HUES48 (cell line): ENCODE results near the gene HABP4.
A peak's percentile ranks its signal among the peaks of the same experiment; 100 is the strongest.

Experiments
- H3K27ac ChIP-seq: one replicate; pipeline ENCODE4 v1.7.0; 2013; ENCODE audit warnings: low read depth, low read length, inconsistent platforms
- H3K27me3 ChIP-seq: 2 replicates; pipeline ENCODE4 v1.6.1; 2013; ENCODE audit warnings: mild to moderate bottlenecking, low read length; ENCODE audit not compliant: control insufficient read depth, insufficient read depth
- H3K36me3 ChIP-seq: 2 replicates; pipeline ENCODE4 v1.6.1; 2013; ENCODE audit warnings: low read length; ENCODE audit not compliant: control insufficient read depth, insufficient read depth
- H3K4me1 ChIP-seq: 2 replicates; pipeline ENCODE4 v1.6.1; 2013; ENCODE audit warnings: mild to moderate bottlenecking, low read length; ENCODE audit not compliant: control insufficient read depth, insufficient read depth
- H3K4me3 ChIP-seq: 2 replicates; pipeline ENCODE4 v1.5.1; 2013; ENCODE audit warnings: mild to moderate bottlenecking, low read depth, low read length
- H3K9ac ChIP-seq: 2 replicates; pipeline ENCODE4 v1.6.1; 2013; ENCODE audit warnings: mild to moderate bottlenecking, low read depth, low read length, moderate library complexity
- H3K9me3 ChIP-seq: 2 replicates; pipeline ENCODE4 v1.6.1; 2013; ENCODE audit warnings: low read length; ENCODE audit not compliant: control insufficient read depth, insufficient read depth

The HABP4 gene

DNA sequence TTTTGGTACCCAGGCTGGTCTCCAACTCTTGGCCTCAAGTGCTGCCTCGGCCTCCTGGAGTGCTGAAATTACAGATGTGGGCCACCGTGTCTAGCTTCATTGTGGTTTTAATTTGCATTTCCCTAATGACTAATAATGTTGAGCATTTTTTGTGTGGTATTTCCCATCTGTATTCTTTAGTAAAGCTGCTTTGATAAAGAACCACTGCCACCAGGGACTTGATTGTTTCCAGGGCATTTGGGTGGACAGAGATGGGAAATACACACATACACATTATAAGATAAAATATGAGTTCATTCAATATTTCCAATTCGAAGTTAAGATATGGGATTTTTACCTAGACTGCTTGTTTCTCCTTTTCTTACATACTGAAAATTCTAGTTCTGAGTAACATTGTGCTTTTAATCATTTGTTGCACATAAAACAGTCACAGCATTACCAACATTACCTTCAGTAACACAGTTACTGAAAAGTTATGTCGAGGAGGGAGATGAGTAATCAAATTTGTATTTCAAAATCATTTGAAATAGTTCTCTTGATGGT is 28.9 kb downstream of the HABP4 start:
- no peak overlapping the region for H3K27ac ChIP-seq
- no peaks in the 10 kb centered on the region for H3K27me3 ChIP-seq
- H3K4me1 ChIP-seq, result no peaks in the 10 kb centered on the region
- H3K9me3 ChIP-seq, result no peaks in the 10 kb centered on the region
- H3K9ac ChIP-seq, result no peak overlapping the region
- H3K4me3 ChIP-seq, result no peak overlapping the region
- peaks cover 17% of the 10 kb centered on the region for H3K36me3 ChIP-seq

DNA sequence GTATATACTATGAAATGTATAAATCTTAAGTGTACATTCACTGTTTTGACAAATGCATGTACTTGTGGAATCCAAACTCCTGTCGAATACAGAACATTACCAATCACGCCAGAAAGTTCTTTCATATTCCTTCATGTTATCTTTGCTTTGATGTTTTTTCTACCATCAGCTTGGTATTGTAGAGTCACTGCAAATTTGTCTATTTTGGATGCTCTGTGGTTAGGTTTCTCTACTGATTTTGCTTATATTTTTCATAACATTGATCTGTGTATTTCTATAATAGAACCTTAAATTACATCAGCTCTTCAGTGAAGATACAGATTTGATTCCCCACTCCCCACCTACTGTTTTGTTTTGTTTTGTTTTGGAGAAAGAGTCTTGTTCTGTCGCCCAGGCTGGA is 30.8 kb downstream of the HABP4 start:
- Histone ChIP-seq H3K9me3 (no peaks in the 10 kb centered on the region), H3K9ac (no peak overlapping the region), H3K27ac (no peak overlapping the region), H3K4me1 (no peaks in the 10 kb centered on the region), H3K4me3 (no peak overlapping the region), H3K36me3 (peaks cover 17% of the 10 kb centered on the region; the same call in 1 of the 2 replicates), H3K27me3 (no peaks in the 10 kb centered on the region)

GRCh38 chr9:96482476-96482875 is 32.5 kb downstream of the HABP4 start:
- no peak overlapping the region for H3K4me3 ChIP-seq
- H3K27me3 ChIP-seq, result no peaks in the 10 kb centered on the region
- H3K4me1 ChIP-seq, result no peaks in the 10 kb centered on the region
- H3K36me3 ChIP-seq, result peaks cover 20% of the 10 kb centered on the region
- no peak overlapping the region for H3K27ac ChIP-seq
- no peak overlapping the region for H3K9ac ChIP-seq
- H3K9me3 ChIP-seq, result no peaks in the 10 kb centered on the region

DNA sequence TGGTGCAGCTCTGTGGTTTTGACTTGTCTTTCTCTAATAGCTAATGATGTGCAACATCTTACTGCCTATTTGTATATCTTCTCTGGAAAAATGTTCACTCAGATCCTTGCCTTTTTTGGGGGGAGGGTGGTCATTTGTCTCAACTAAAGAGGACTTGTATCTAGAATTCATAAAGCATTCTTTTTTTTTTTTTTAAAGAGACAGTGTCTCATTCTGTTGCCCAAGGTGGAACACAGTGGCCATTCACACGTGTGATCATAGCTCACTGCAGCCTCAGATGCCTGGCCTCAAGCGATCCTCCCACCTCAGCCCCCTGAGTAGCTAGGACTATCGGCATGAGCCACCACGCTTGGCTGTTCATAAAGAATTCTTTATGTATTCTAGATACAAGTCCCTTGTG is 33.2 kb downstream of the HABP4 start:
- no peak overlapping the region for H3K27ac ChIP-seq
- H3K9ac ChIP-seq, result no peak overlapping the region
- H3K9me3 ChIP-seq, result no peaks in the 10 kb centered on the region
- H3K36me3 ChIP-seq, result peaks cover 24% of the 10 kb centered on the region
- H3K4me3 ChIP-seq, result no peak overlapping the region
- H3K4me1 ChIP-seq, result no peaks in the 10 kb centered on the region
- no peaks in the 10 kb centered on the region for H3K27me3 ChIP-seq

DNA sequence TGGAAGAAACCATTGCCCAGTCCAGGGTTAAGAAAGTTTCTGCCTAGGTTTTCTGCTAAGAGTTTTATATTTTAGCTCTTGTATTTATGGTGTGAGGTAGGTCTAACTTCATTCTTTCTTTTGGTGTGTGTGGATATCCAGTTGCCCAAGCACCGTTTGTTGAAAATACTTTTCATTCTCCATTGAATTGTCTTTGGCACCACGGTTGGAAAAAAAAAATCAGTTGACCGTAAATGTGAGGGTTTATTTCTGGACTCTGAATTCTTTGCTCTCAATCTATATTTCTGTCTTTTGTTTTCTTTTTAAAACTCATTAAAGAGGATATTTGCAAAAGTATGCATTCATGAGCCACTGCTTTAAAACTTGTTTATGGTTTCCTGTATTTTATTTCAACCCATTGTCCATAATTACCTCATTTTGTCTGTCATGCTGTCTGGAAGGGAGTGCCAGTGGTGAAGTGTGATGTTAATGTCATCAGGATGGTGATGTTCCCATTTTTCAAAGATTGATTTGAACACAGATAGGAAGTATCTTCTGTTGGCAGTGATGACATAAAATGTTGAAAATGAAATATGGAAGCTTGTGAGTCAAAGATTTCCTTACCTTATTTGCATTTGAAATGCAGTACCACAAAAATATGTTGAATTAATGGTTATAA is 33.9 kb downstream of the HABP4 start:
- Histone ChIP-seq H3K27me3 (no peaks in the 10 kb centered on the region), H3K4me1 (no peaks in the 10 kb centered on the region), H3K9ac (no peak overlapping the region), H3K36me3 (peaks cover 31% of the 10 kb centered on the region), H3K27ac (no peak overlapping the region), H3K4me3 (no peak overlapping the region), H3K9me3 (no peaks in the 10 kb centered on the region)

DNA sequence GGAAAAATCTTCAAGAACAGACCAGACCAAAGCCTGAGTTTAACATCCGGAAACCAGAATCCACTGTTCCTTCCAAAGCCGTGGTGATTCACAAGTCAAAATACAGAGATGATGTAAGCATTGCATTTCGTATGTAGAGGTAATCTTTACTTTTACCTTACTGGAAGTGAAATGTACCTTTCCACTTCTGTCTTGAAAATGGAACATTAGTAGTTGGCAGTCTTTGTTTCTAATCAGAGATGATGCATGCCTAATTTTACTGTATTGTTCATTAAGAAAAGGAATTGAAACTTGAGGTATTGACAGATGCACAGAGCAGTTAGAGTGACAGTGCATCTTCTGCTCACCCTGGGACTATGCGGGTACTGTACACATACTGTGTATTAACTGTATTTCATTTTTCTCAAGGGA is 34.6 kb downstream of the HABP4 start:
- H3K4me3 ChIP-seq, result no peak overlapping the region
- no peak overlapping the region for H3K27ac ChIP-seq
- H3K9me3 ChIP-seq, result no peaks in the 10 kb centered on the region
- peaks cover 34% of the 10 kb centered on the region for H3K36me3 ChIP-seq
- H3K9ac ChIP-seq, result no peak overlapping the region
- no peaks in the 10 kb centered on the region for H3K4me1 ChIP-seq
- no peaks in the 10 kb centered on the region for H3K27me3 ChIP-seq

- Histone ChIP-seq H3K9ac (no peak overlapping the region), H3K4me1 (no peaks in the 10 kb centered on the region), H3K4me3 (no peak overlapping the region), H3K9me3 (no peaks in the 10 kb centered on the region), H3K27me3 (no peaks in the 10 kb centered on the region), H3K27ac (no peak overlapping the region), H3K36me3 (peaks cover 41% of the 10 kb centered on the region)
These were observed 35.3 kb downstream of the HABP4 start for GRCh38 chr9:96485280-96485679.

- no peaks in the 10 kb centered on the region for H3K27me3 ChIP-seq
- 0 out of 2 replicates have a peak overlapping the region, but pooled peaks have one; percentile 21 for H3K9ac ChIP-seq
- no peaks in the 10 kb centered on the region for H3K4me1 ChIP-seq
- no peak overlapping the region for H3K27ac ChIP-seq
- no peak overlapping the region for H3K4me3 ChIP-seq
- H3K36me3 ChIP-seq, result peaks cover 54% of the 10 kb centered on the region
- no peaks in the 10 kb centered on the region for H3K9me3 ChIP-seq
These were observed 36.5 kb downstream of the HABP4 start for GRCh38 chr9:96486386-96487028.

- H3K36me3 ChIP-seq, result peaks cover 57% of the 10 kb centered on the region
These were observed 37.0 kb downstream of the HABP4 start for GRCh38 chr9:96487029-96487396.

DNA sequence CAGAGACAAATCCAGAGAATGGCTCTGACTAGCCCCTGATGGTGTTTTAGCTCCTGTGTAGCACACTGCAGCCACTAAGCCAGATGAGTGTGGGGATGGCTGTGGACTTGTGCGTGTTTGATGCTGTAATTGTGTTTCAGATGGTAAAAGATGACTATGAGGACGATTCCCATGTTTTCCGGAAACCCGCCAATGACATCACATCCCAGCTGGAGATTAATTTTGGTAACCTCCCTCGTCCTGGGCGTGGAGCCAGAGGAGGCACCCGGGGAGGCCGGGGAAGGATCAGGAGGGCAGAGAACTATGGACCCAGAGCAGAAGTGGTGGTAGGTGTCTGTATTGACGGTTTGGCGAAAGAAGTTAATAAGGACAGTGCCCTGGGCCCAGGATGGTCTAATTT is 38.0 kb downstream of the HABP4 start:
- H3K4me3 ChIP-seq, result no peak overlapping the region
- no peaks in the 10 kb centered on the region for H3K27me3 ChIP-seq
- peaks cover 57% of the 10 kb centered on the region for H3K36me3 ChIP-seq

More at GRCh38 chr9:96487029-96487396, 37.0 kb downstream of the HABP4 start:
- H3K9ac ChIP-seq, result 0 out of 2 replicates have a peak overlapping the region, but pooled peaks have one; percentile 21
- H3K4me1 ChIP-seq, result no peaks in the 10 kb centered on the region
- no peaks in the 10 kb centered on the region for H3K27me3 ChIP-seq
- no peak overlapping the region for H3K4me3 ChIP-seq
- no peak overlapping the region for H3K27ac ChIP-seq
- no peaks in the 10 kb centered on the region for H3K9me3 ChIP-seq

GRCh38 chr9:96489482-96489979 is 39.6 kb downstream of the HABP4 start:
- H3K9ac ChIP-seq, result no peak overlapping the region
- no peaks in the 10 kb centered on the region for H3K9me3 ChIP-seq
- peaks cover 58% of the 10 kb centered on the region for H3K36me3 ChIP-seq
- H3K27ac ChIP-seq, result no peak overlapping the region
- no peaks in the 10 kb centered on the region for H3K27me3 ChIP-seq
- H3K4me3 ChIP-seq, result no peak overlapping the region
- peaks cover 7% of the 10 kb centered on the region; the same call in 1 of the 2 replicates for H3K4me1 ChIP-seq

More for the DNA sequence above, 38.0 kb downstream of the HABP4 start:
- Histone ChIP-seq H3K4me1 (no peaks in the 10 kb centered on the region), H3K27ac (no peak overlapping the region), H3K9ac (no peak overlapping the region), H3K9me3 (no peaks in the 10 kb centered on the region)
